IPS DF 6.9 (cell line): ENCODE data around the gene SIM2.

Source experiments
- DNase-seq: peaks from one replicate; pipeline ENCODE4 v3.0.0-alpha.2; 2013; ENCODE audit warnings: low read depth, low spot score
- H3K27ac ChIP-seq: one replicate; pipeline ENCODE4 v1.5.1; 2013; ENCODE audit warnings: low read length, control low read depth
- H3K27me3 ChIP-seq: 2 replicates; pipeline ENCODE4 v1.6.1; 2013; ENCODE audit warnings: mild to moderate bottlenecking, low read length; ENCODE audit not compliant: control insufficient read depth, insufficient read depth
- H3K36me3 ChIP-seq: 2 replicates; pipeline ENCODE4 v1.6.1; 2013; ENCODE audit warnings: low read length; ENCODE audit not compliant: control insufficient read depth, insufficient read depth
- H3K4me1 ChIP-seq: 2 replicates; pipeline ENCODE4 v1.6.1; 2013; ENCODE audit warnings: low read length; ENCODE audit not compliant: control insufficient read depth, insufficient read depth
- H3K4me3 ChIP-seq: 2 replicates; pipeline ENCODE4 v1.5.1; 2013; ENCODE audit warnings: mild to moderate bottlenecking, low read length
- H3K9me3 ChIP-seq: 2 replicates; pipeline ENCODE4 v1.6.1; 2013; ENCODE audit warnings: low read length, inconsistent platforms; ENCODE audit not compliant: control insufficient read depth, insufficient read depth
- WGBS: extraction: QIAGEN DNeasy Blood & Tissue Kit; methylation state at CpG from one replicate; pipeline ENCODE4 v1.1.7; 2013; ENCODE audit warnings: mixed read lengths, missing lambda C conversion rate; ENCODE audit not compliant: insufficient read length, insufficient coverage; 5-methylcytosine and 5-hydroxymethylcytosine counted together

Gene SIM2

GRCh38 chr21:36728371-36729111, 29.6 kb downstream of the SIM2 start:
- H3K36me3 ChIP-seq = no peaks in the 10 kb centered on the region
- no peak for DNase-seq
- H3K27me3 ChIP-seq = 0 out of 2 replicates have a peak, but pooled peaks cover 1% of the 10 kb centered on the region
- no peaks in the 10 kb centered on the region for H3K9me3 ChIP-seq
- H3K27ac ChIP-seq = no peak overlapping the region
- H3K4me1 ChIP-seq = no peaks in the 10 kb centered on the region; the same call in 1 of the 2 replicates
- no CpG with 5 or more reads among the region's 14 CpGs for WGBS
- H3K4me3 ChIP-seq = no peak overlapping the region

DNA sequence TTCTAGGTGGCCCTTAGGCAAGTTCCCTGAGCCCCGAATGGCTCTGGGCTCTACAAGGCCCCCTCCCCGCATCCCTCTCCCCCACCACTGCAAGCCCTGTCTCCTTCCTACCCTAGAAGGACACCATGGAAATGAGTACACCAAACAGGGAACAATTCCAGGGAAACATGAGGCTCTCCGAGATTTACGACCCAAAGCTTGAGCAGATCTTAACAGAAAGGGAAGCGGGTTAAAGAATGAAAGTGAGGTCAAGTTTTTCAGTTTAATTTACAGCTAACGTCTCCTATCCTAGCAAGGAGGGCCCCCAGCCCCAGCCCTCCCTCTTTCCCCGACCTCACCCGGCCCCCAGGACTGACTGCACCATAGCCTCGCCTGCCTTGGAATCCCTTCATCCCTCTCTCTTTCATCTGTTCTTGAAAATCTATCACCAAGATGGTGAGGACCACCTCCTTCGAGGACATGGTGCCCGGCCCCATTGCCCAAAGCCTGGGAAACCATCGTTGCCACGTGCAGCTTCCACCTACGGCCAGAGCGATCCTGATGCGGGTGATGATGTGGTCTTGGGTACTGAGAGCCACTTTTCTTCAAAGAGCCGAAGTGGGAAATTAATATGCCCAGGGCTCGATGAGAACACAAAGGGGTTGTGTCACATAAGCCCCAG, 30.5 kb downstream of the SIM2 start:
- no CpG with 5 or more reads among the region's 18 CpGs for WGBS
- no peak overlapping the region for H3K4me3 ChIP-seq
- no peaks in the 10 kb centered on the region for H3K36me3 ChIP-seq
- no peaks in the 10 kb centered on the region for H3K9me3 ChIP-seq
- no peak for DNase-seq
- H3K27me3 ChIP-seq = 0 out of 2 replicates have a peak, but pooled peaks cover 1% of the 10 kb centered on the region
- no peak overlapping the region for H3K27ac ChIP-seq
- no peaks in the 10 kb centered on the region; the same call in 1 of the 2 replicates for H3K4me1 ChIP-seq

GRCh38 chr21:36730291-36731281, 31.7 kb downstream of the SIM2 start:
- H3K9me3 ChIP-seq = no peaks in the 10 kb centered on the region
- DNase-seq = no peak
- H3K4me1 ChIP-seq = no peaks in the 10 kb centered on the region; the same call in 1 of the 2 replicates
- H3K27me3 ChIP-seq = 0 out of 2 replicates have a peak, but pooled peaks cover 1% of the 10 kb centered on the region
- H3K27ac ChIP-seq = no peak overlapping the region
- no peak overlapping the region for H3K4me3 ChIP-seq
- no CpG with 5 or more reads among the region's 30 CpGs for WGBS
- H3K36me3 ChIP-seq = no peaks in the 10 kb centered on the region

- Histone ChIP-seq H3K27ac (no peak overlapping the region), H3K4me1 (no peaks in the 10 kb centered on the region; the same call in 1 of the 2 replicates), H3K9me3 (no peaks in the 10 kb centered on the region), H3K27me3 (0 out of 2 replicates have a peak, but pooled peaks cover 1% of the 10 kb centered on the region), H3K36me3 (no peaks in the 10 kb centered on the region), H3K4me3 (no peak overlapping the region)
- DNase-seq = no peak
- WGBS = no CpG with 5 or more reads among the region's 14 CpGs
Observed at GRCh38 chr21:36732217-36732616, 33.3 kb downstream of the SIM2 start.

DNA sequence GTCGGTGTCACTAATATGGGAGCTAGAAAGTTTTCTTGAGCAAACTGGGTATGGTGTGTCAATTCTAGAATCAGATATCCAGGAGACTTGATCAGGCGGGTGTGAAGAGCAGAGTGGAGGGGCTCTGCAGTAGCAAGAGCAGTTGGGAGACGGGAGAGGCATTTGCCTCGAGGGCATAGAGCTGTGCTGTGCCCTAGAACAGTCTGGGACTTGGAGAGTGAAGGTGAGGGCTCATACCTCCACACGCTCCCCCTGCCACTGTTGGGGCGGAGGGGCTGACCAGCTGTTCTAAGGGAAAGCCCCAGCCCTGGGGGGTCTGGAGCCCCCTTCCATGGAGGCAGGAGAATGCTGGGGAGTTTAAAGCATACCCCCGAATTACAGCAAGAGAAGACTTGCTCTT, 33.8 kb downstream of the SIM2 start:
- H3K4me3 ChIP-seq = no peak overlapping the region
- WGBS = no CpG with 5 or more reads among the region's 7 CpGs
- H3K27me3 ChIP-seq = 0 out of 2 replicates have a peak, but pooled peaks cover 1% of the 10 kb centered on the region
- H3K27ac ChIP-seq = no peak overlapping the region
- no peaks in the 10 kb centered on the region for H3K9me3 ChIP-seq
- no peak for DNase-seq
- no peaks in the 10 kb centered on the region; the same call in 1 of the 2 replicates for H3K4me1 ChIP-seq
- H3K36me3 ChIP-seq = no peaks in the 10 kb centered on the region

- Histone ChIP-seq H3K4me1 (no peaks in the 10 kb centered on the region), H3K4me3 (no peak overlapping the region), H3K36me3 (no peaks in the 10 kb centered on the region), H3K27ac (no peak overlapping the region), H3K27me3 (0 out of 2 replicates have a peak, but pooled peaks cover 1% of the 10 kb centered on the region), H3K9me3 (no peaks in the 10 kb centered on the region)
- no CpG with 5 or more reads among the region's 6 CpGs for WGBS
- no peak for DNase-seq
Observed at GRCh38 chr21:36733857-36734256, 34.9 kb downstream of the SIM2 start.

DNA sequence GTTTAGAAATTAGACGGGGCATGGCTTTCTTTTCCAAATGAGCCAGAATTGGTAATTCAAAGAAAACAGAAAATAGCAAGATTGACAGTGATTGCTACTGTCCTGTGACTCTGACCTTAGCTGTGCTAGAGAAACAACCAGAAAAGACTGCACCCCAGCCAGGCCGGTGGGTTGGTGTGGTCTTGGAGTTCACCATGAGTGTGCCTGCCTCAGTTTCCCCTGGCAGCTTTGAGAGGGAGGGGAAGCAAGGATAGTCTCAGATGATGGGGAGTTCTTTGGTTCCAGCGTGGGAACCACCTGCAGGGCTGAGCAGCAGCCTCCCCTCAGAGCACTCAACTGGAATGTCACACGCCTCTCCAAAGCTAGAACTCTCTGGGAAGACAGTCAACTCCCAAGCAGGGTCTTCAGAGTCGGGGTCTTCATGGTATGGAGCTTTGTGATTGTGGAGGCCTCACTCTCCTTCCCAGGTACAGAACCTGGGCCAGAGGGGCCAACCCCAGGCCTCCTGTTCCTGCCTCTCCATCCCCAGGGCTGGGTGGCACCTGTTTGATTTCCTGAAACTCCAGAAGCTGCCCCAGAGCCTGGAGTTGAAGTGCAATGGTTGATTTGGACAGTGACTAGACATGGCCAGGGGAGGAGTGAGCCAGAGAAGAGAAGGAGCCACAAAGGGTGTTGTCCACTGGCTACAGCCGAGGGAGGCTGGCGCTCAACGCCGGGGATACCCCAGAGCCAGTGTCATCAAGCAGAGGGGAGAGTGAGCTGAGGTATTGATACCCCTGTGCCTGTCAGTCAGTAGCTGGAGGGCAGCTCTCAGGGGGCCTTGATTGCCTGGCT, 35.7 kb downstream of the SIM2 start:
- 0 out of 2 replicates have a peak, but pooled peaks cover 1% of the 10 kb centered on the region for H3K27me3 ChIP-seq
- H3K36me3 ChIP-seq = no peaks in the 10 kb centered on the region
- no peak for DNase-seq
- no peaks in the 10 kb centered on the region for H3K4me1 ChIP-seq
- no CpG with 5 or more reads among the region's 9 CpGs for WGBS
- no peak overlapping the region for H3K4me3 ChIP-seq
- H3K27ac ChIP-seq = no peak overlapping the region
- H3K9me3 ChIP-seq = no peaks in the 10 kb centered on the region

- no peak for DNase-seq
- no CpG with 5 or more reads among the region's 4 CpGs for WGBS
- Histone ChIP-seq H3K27ac (no peak overlapping the region), H3K4me1 (no peaks in the 10 kb centered on the region), H3K9me3 (no peaks in the 10 kb centered on the region), H3K27me3 (0 out of 2 replicates have a peak, but pooled peaks cover 1% of the 10 kb centered on the region), H3K4me3 (no peak overlapping the region), H3K36me3 (no peaks in the 10 kb centered on the region)
Observed at GRCh38 chr21:36735201-36735515, 36.2 kb downstream of the SIM2 start.

- H3K4me1 ChIP-seq = no peaks in the 10 kb centered on the region
- no peak overlapping the region for H3K4me3 ChIP-seq
- no peak overlapping the region for H3K27ac ChIP-seq
- WGBS = no CpG with 5 or more reads among the region's 15 CpGs
- no peaks in the 10 kb centered on the region for H3K36me3 ChIP-seq
- H3K9me3 ChIP-seq = no peaks in the 10 kb centered on the region
- H3K27me3 ChIP-seq = 0 out of 2 replicates have a peak, but pooled peaks cover 1% of the 10 kb centered on the region
- no peak for DNase-seq
Observed at GRCh38 chr21:36735724-36736320, 36.9 kb downstream of the SIM2 start.
